ENCODE data around the gene TSPAN31. TPM values are rescaled to one million over a fixed set of nuclear protein-coding genes. Genes with fewer than 3 reads are reported as not detected.
"Not testable (repeated sequence)": the region's sequence is repeated elsewhere in the genome, so short reads cannot be mapped to it uniquely, and the experiment has no call there.

The TSPAN31 gene
- total and polyA plus RNA-seq, 8 donors, result 10.1 to 46.8 (median 19.4) TPM

GRCh38 chr12:57712701-57713100 is 32.1 kb upstream of the TSPAN31 start:
- Histone ChIP-seq H3K27me3 (no peaks in the 10 kb centered on the region), H3K4me1 (no peaks in the 10 kb centered on the region), H3K36me3 (peaks cover 26 to 89% (median 77%) of the 10 kb centered on the region in 4 donors), H3K9me3 (no peaks in the 10 kb centered on the region), H3K4me3 (no peak overlapping the region), H3K27ac (no peak overlapping the region)
- no peak for DNase-seq
- WGBS, 5 donors, result 88 to 97% (median 94%) methylated on average over 3 of the region's 3 CpGs
- intact Hi-C loops (cut with DNase I; ENCODE audit: low total_unique reads), result no loop called here
- TF ChIP-seq POLR2A (IDR thresholded peaks at IDR 0.05), result no peak
- TF ChIP-seq EP300 (IDR thresholded peaks at IDR 0.05), result no peak
- TF ChIP-seq POLR2AphosphoS5 (IDR thresholded peaks at IDR 0.05), result no peak
- TF ChIP-seq CTCF (IDR thresholded peaks at IDR 0.05), result no peak

GRCh38 chr12:57713209-57713608 is 31.6 kb upstream of the TSPAN31 start:
- WGBS, 5 donors, result 89 to 97% (median 92%) methylated on average over 5 of the region's 5 CpGs
- TF ChIP-seq POLR2A (IDR thresholded peaks at IDR 0.05), result no peak
- TF ChIP-seq CTCF (IDR thresholded peaks at IDR 0.05), result no peak
- TF ChIP-seq POLR2AphosphoS5 (IDR thresholded peaks at IDR 0.05), result no peak
- H3K27ac ChIP-seq, result no peak overlapping the region
- H3K4me3 ChIP-seq, result no peak overlapping the region
- H3K27me3 ChIP-seq, result no peaks in the 10 kb centered on the region
- no peaks in the 10 kb centered on the region for H3K9me3 ChIP-seq
- intact Hi-C loops (cut with DNase I; ENCODE audit: low total_unique reads), result no loop called here
- no peak for DNase-seq
- peaks cover 31 to 90% (median 77%) of the 10 kb centered on the region in 4 donors for H3K36me3 ChIP-seq
- H3K4me1 ChIP-seq, result no peaks in the 10 kb centered on the region

- DNase-seq; H3K9me3 ChIP-seq; intact Hi-C loops (cut with DNase I; ENCODE audit: low total_unique reads); H3K27me3 ChIP-seq; H3K4me3 ChIP-seq; H3K27ac ChIP-seq; H3K4me1 ChIP-seq: not testable (repeated sequence)
- WGBS, 5 donors, result 90 to 98% (median 95%) methylated on average over 6 of the region's 6 CpGs
- H3K36me3 ChIP-seq, result peaks cover 49 to 93% (median 87%) of the 10 kb centered on the region in 4 donors
Observed at GRCh38 chr12:57715036-57715748, 29.6 kb upstream of the TSPAN31 start.

DNA sequence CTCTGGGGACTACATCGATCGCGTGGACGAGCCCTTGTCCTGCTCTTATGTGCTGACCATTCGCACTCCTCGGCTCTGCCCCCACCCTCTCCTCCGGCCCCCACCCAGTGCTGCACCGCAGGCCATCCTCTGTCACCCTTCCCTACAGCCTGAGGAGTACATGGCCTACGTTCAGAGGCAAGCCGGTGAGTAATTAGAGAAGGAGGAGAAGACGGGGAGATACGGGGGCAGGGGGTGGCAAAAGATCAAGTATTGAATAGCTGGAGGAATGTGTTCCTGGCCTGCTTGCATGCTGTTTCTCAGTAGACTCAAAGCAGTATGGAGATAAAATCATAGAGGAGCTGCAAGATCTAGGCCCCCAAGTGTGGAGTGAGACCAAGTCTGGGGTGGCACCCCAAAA is 29.1 kb upstream of the TSPAN31 start:
- no peak for DNase-seq
- Histone ChIP-seq H3K36me3 (peaks cover 55 to 93% (median 92%) of the 10 kb centered on the region in 4 donors), H3K27me3 (no peaks in the 10 kb centered on the region), H3K4me1 (no peaks in the 10 kb centered on the region), H3K27ac (no peak overlapping the region), H3K4me3 (no peak overlapping the region), H3K9me3 (no peaks in the 10 kb centered on the region)
- TF ChIP-seq POLR2AphosphoS5 (IDR thresholded peaks at IDR 0.05) (no peak), POLR2A (IDR thresholded peaks at IDR 0.05) (no peak), EP300 (IDR thresholded peaks at IDR 0.05) (no peak), CTCF (IDR thresholded peaks at IDR 0.05) (no peak)
- 91 to 96% (median 96%) methylated on average over 12 of the region's 12 CpGs for WGBS, 5 donors
- intact Hi-C loops (cut with DNase I; ENCODE audit: low total_unique reads), result no loop called here

- intact Hi-C loops (cut with DNase I; ENCODE audit: low total_unique reads), result no loop called here
Observed at GRCh38 chr12:57716305-57716704, 28.5 kb upstream of the TSPAN31 start.

More at GRCh38 chr12:57716305-57716704, 28.5 kb upstream of the TSPAN31 start:
- Histone ChIP-seq H3K9me3 (no peaks in the 10 kb centered on the region), H3K27me3 (no peaks in the 10 kb centered on the region), H3K4me3 (no peak overlapping the region), H3K36me3 (peaks cover 60 to 98% (median 96%) of the 10 kb centered on the region in 4 donors), H3K27ac (no peak overlapping the region), H3K4me1 (no peaks in the 10 kb centered on the region)
- 94 to 97% (median 95%) methylated on average over 4 of the region's 4 CpGs for WGBS, 5 donors
- TF ChIP-seq CTCF (IDR thresholded peaks at IDR 0.05) (no peak), EP300 (IDR thresholded peaks at IDR 0.05) (no peak), POLR2A (IDR thresholded peaks at IDR 0.05) (no peak), POLR2AphosphoS5 (IDR thresholded peaks at IDR 0.05) (no peak)
- no peak for DNase-seq

Measured in stomach (tissue), 9 donors.